ENCODE data around the gene DMPK.

The DMPK gene

GRCh38 chr19:45785097-45785496 lies 2.8 kb upstream of the DMPK start:
- DNase-seq (ENCODE audit: low read depth): no peak

DNA sequence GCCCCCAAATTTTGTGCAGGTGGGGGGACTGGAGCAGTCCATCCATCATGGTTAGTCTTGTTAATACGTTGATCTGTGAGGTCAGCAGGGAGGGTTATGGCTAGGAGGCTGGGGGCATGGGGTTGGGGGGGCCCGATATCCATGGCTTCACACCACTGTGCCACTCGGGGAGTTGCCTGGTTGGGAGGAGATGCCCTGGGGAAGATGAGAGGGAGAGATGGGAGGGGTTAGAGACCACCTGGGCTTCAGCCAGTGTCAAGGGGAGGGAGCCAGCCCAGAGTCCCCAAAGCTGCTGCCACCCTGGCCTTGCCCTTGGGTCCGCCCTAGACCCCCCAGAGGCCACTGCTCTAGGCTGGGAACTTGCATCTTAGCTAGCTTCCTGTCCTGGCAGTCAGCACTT lies 1.8 kb upstream of the DMPK start:
- no peak for DNase-seq (ENCODE audit: low read depth)

DNA sequence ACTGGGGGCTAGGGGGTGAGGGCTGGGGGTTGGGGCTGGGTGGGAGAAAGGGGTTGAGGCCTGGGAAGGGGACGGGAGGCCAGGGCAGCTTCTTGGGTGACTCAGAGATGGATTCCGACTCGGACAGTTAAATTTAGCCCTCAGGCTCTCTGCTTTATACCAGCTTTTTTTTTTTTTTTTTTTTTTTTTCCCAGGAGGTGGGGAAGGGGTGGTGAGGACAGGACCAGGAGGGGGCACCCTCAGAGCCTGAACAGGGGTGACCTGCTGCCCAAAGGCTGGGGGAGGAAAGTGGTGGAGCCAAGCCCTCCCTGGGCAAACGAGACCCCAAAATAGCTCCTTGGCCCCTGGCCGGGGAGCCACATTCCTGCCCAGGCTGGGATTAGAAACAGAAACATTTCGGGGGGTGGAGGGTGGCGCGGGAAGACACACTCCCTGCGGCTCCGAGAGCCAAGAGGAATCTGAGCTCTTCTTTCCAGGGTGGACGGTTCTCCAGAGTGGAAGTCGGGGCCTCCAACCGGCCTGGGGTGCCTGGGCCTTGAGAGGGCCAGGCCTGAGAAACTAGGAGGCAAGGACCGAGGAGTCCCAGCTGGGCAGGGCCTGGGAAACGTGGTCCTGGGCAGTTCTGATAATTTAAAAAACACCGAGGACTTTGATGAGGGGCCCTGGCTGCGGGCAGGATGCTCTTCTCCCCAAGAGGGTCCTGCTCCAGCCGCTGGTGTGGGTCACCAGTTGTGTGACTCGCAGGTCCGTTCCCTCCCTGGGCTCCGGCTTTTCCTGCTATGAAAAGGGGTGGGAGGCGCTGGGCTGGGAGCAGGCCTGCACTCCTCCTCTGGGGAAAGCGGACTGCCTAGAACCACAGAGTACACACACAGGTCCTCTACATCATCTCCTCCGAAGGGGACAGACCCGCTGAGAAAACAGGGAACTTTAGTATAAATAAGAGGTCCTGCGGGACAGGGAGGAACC lies 813 bp upstream of the DMPK start:
- peak; percentile 86 for DNase-seq (ENCODE audit: low read depth)

GRCh38 chr19:45781214-45782161 lies 802 bp downstream of the DMPK start:
- no peak for DNase-seq (ENCODE audit: low read depth)

GRCh38 chr19:45780448-45781213 lies 1.7 kb downstream of the DMPK start:
- DNase-seq (ENCODE audit: low read depth): no peak

DNA sequence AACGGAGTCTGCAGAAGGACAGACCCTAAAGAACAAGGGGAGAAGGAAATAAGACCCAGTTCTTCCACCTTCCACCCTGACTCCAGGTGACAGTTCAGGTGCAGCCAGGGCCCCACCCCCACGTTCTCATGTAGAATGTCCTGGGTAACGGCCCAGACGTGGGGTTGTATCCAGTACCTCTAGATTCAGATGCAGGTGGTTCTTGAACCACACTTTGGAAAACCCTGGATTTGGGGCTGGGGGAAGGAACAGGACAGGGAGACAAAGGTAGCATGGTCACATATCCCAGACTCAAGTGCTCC lies 2.2 kb downstream of the DMPK start:
- DNase-seq (ENCODE audit: low read depth): no peak

DNA sequence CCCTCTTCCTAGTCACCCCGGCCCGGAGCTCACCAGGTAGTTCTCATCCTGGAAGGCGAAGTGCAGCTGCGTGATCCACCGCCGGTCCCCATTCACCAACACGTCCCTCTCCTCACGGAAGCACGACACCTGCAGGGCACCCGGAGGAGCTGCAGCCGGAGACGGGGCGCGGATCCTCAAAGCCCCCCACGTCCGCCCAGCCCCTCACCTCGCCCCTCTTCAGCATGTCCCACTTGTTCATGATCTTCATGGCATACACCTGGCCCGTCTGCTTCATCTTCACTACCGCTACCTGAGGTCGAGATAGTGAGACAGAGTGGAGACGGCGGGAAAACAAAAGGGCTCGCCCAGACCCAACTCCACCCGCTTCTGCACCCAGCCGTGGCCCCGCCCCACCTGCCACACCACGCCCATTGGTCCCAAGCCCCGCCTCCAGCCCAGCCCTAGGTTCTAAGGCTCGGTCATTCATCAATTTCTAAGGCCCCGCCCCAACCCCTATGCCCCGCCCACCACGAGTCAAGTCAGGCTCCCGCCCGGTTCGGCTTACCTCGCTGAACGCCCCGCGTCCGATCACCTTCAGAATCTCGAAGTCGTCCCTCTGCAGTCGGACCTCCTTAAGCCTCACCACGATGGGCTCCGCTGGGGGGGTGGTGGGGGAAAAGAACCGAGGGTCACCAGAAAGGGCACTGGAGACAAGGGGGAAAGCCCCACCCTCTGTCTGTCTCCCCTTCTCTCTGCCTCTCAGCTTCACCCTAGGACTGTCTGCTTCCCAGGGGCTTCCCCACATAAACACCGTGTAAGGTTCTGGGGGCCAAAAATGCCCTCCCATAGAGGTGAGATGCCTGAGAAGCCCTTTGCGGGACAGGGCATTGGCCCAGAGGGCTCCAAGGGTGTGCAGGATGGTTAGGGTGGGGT lies 2.8 kb downstream of the DMPK start:
- DNase-seq (ENCODE audit: low read depth): no peak

DNA sequence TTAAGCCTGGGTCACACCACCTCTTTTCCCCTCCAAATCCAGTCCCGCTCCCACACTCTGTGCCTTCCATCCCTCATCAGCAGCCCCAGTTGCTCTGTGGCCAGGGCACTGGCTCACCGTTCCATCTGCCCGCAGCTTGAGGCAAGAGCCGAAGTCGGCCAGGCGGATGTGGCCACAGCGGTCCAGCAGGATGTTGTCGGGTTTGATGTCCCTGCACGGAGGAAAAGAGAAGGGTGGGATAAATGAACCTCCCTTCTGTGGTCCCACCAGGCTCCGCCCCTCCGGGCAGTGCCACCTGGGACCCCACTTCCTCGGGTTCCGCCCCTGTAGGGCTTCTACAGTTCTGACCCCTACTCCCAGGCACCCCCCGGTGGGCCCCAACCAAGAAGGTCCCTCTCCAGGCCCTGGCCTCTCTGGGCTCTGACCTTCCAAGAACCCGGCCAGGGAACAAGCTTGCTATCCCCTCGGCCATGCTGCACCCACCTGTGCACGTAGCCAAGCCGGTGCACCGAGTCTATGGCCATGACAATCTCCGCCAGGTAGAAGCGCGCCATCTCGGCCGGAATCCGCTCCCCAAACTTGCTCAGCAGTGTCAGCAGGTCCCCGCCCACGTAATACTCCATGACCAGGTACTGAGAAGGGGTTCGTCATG lies 4.2 kb downstream of the DMPK start:
- no peak for DNase-seq (ENCODE audit: low read depth)

DNA sequence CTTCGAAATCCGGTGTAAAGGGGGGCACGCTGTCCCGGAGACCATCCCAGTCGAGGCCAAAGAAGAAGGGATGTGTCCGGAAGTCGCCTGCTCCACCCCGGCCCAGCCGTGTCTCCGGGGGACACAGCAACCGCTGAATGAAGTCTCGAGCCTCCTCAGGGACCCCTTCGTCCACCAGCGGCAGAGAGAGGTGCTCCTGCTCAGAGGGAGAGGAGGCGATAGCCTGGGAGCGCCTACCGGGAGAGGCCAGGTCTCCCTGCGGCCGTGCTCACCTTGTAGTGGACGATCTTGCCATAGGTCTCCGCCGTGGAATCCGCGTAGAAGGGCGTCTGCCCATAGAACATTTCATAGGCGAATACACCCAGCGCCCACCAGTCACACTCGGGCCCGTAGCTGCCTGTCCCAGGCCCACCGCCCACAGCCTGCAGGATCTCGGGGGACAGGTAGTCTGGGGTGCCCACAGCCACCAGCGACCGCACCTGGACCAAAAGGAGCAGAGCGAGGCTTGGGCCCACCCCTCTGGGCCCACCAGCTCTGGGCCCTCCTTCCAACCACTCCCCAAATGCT lies 4.8 kb downstream of the DMPK start:
- no peak for DNase-seq (ENCODE audit: low read depth)

- no peak for DNase-seq (ENCODE audit: low read depth)
Measured at GRCh38 chr19:45774765-45775164, 7.5 kb downstream of the DMPK start.

GRCh38 chr19:45773384-45773783 lies 8.9 kb downstream of the DMPK start:
- DNase-seq (ENCODE audit: low read depth): no peak

DNA sequence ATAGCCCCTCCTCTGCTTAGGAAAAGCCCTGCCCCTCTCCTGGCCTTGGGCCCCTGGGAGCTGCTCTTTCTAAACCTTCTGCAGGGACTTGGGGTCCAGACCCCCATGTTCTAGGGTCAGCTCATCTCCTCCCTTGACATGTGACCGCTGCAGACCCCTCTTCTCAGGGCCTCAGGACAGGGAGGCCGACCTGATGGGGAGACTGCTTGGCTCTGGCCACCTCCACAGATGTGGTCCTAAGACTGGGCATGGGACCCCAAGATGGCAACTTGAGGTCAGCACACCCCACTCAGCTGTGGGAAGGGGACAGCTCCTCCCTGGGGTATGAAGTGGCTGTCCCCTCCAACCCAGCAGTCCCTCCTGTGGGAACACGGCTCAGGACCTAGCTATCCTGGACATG lies 9.4 kb downstream of the DMPK start:
- DNase-seq (ENCODE audit: low read depth): no peak

DNA sequence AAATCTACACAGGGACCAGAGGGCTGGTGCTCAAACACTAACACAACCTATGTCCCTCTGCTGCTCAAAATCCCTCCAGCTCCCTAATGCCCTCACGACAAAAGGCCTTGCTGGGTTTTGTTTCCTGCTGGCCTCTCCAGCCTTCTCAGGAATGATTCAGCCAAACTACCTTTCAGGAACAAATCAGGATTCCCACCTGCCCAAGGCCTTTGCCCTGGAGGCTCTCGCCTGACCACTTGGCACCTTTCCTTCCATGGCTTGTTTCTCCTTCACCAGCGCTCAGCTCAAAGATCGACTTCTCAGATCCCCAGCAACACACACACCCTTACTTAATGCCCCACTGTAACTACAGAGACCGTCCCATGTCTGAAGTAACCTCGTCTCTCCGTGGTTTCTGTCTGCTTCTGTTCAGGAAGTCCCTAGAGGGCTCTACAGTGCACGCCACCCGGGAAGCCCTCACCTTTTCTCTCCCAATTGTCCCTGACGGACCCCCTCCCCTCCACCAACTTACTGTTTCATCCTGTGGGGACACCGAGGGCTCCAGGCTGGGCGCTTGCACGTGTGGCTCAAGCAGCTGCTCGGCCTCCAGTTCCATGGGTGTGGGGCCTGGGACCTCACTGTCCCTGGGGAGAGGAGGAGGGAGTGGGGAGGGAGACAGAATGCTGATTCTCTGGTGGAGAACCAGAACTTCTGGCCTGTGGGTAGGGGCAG lies 10.0 kb downstream of the DMPK start:
- DNase-seq (ENCODE audit: low read depth): no peak

GRCh38 chr19:45771311-45771933 lies 10.9 kb downstream of the DMPK start:
- no peak for DNase-seq (ENCODE audit: low read depth)

DNA sequence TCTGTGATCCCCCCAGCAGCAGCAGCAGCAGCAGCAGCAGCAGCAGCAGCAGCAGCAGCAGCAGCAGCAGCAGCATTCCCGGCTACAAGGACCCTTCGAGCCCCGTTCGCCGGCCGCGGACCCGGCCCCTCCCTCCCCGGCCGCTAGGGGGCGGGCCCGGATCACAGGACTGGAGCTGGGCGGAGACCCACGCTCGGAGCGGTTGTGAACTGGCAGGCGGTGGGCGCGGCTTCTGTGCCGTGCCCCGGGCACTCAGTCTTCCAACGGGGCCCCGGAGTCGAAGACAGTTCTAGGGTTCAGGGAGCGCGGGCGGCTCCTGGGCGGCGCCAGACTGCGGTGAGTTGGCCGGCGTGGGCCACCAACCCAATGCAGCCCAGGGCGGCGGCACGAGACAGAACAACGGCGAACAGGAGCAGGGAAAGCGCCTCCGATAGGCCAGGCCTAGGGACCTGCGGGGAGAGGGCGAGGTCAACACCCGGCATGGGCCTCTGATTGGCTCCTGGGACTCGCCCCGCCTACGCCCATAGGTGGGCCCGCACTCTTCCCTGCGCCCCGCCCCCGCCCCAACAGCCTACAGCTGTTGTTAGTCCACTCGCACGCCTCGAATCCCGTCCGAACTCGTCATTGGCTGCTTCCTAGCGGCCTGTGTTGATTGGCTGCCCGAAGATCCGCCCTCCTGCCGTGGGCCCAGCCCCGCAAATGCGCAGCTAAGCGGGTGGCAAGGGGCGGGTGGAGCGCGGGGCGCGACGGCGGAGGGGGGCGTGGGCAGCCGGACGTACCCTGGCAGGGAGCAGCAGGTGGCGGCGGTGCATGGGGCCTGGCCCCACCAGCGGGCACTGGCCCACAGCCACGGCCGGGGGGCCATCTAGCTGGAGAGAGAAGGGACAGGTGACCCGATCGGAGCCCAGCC lies 11.8 kb downstream of the DMPK start:
- DNase-seq (ENCODE audit: low read depth): peak; percentile 99

GRCh38 chr19:45769821-45770191 lies 12.5 kb downstream of the DMPK start:
- DNase-seq (ENCODE audit: low read depth): peak; percentile 40

DNA sequence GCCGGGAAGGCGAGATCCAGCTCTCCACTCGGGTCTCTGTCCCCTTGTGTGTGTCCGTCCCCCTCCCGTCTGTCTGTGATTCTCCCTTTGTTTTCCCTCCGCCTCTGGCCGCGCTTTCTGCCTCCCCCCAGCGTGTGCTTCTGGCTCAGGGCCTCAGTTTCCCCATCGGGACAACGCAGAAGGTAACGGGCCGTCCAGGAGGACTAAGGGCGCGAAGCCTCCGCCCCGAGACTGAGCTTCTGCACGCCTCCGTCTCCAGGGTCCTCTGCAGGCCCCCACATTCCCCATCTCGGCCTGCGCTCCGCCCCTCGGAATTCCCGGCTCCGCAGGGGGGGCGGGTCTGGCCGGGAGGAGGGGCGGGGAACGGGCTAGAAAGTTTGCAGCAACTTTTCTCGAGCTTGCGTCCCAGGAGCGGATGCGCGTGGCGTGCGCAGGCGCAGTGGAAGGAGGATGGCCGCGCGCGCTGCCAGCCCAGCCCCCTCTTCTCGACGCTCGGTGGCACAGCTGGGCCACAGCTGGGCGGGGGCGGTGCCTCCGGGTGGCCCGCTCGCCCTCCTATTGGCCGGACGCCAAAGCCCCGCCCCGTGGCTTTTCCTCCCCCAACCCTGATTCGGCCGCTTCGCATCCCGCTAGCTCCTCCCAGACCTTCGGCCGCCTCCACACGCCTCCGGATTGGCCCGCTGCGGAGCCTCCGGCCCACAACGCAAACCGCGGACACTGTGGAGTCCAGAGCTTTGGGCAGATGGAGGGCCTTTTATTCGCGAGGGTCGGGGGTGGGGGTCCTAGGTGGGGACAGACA lies 13.1 kb downstream of the DMPK start, which contains the start of gene SIX5:
Gene SIX5, minus strand, starts transcription at position 269 of the 799 bp plus-strand sequence. CDS start 408 bp downstream, outside the sequence.
- DNase-seq (ENCODE audit: low read depth): peak; percentile 99

Measured in fibroblast of gingiva (primary cell).